HEK293 (cell line): ENCODE results near the gene CPNE9.

Source experiments
- CTCF ChIP-seq: fragments of 450-650 bp; formaldehyde crosslinking; IDR thresholded peaks from 2 replicates; pipeline ENCODE4 v1.5.1; 2016; ENCODE audit warnings: missing biosample characterization, missing genetic modification characterization
- IKZF3 ChIP-seq: fragments of 450-650 bp; IDR thresholded peaks from 2 replicates; pipeline ENCODE4 v1.5.0; 2018; ENCODE audit warnings: missing biosample characterization, mild to moderate bottlenecking, missing genetic modification characterization, moderate library complexity
- ZNF175 ChIP-seq: fragments of 450-650 bp; formaldehyde crosslinking; IDR thresholded peaks from 2 replicates; pipeline ENCODE4 v1.5.1; 2016; ENCODE audit warnings: missing biosample characterization, missing genetic modification characterization
- ZNF341 ChIP-seq: fragments of 450-650 bp; formaldehyde crosslinking; IDR thresholded peaks from 2 replicates; pipeline ENCODE4; 2016; ENCODE audit warnings: low read depth, missing biosample characterization, missing genetic modification characterization

DNA sequence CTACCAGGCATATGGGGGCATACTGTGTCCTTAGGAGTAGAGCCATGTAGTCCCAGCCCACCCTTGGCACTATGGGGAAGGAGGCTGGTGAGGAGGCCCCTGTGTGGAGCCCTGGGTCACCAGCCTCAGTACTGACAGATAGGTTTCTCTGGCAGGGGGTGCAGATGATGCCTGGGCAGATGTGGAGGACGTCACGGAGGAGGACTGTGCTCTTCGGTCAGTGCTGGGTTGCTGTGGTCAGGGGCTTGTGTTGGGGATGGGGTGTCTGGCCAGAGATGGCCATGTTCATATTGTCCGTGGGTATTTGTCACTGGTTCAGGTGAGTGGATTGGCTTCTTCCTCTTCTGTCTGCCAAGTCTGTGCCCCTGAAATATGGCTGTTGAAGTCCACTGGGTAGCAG lies 34.4 kb upstream of the CPNE9 start:
- TF ChIP-seq CTCF (tag by site-specific recombination) (no peak), IKZF3 (tag by site-specific recombination) (no peak), ZNF175 (tag by site-specific recombination) (no peak), ZNF341 (tag by site-specific recombination) (no peak)
